AG04450 (cell line): Measurements from ENCODE around the gene THBS1. TPM values are rescaled to one million over a fixed set of nuclear protein-coding genes. Genes with fewer than 3 reads are reported as not detected.

Experiments used
- CTCF ChIA-PET: fragments of 300-600, 350-600 bp; formaldehyde crosslinking; extraction: SDS; loops from one replicate; lab custom pipeline; 2022; ENCODE audit warnings: antibody characterized with exemption, inconsistent platforms; lab: Charles Lee
- POLR2A ChIA-PET: fragments of 350-600 bp; formaldehyde crosslinking; extraction: SDS; loops from one replicate; lab custom pipeline; 2021; ENCODE audit warnings: antibody characterized with exemption, inconsistent platforms; lab: Yijun Ruan, JAX
- DNase-seq: peaks from one replicate; pipeline ENCODE4 v3.0.0-alpha.2; 2011; ENCODE audit warnings: low read depth, low spot score
- H3K27ac ChIP-seq: one replicate; pipeline ENCODE4 v1.5.1; 2012; ENCODE audit warnings: low read depth, low read length, control low read depth
- H3K27me3 ChIP-seq: one replicate; pipeline ENCODE4 v1.6.0; 2012; ENCODE audit warnings: low read length; ENCODE audit not compliant: control insufficient read depth, insufficient read depth
- H3K4me3 ChIP-seq: 2 replicates; pipeline ENCODE4 v1.5.1; 2011; ENCODE audit warnings: mild to moderate bottlenecking, low read depth, low read length, control low read depth
- H3K9me3 ChIP-seq: 2 replicates; pipeline ENCODE4 v1.5.1; 2012; ENCODE audit warnings: low read length; ENCODE audit not compliant: control insufficient read depth, insufficient read depth
- polyA plus RNA-seq: library from polyadenylated mRNA; depleted of rRNA; stranded (reverse); fragments of >200 nt; gene quantifications from 2 replicates; pipeline ENCODE4 v1.2.3, GENCODE V29; 2011
- TF ChIP-seq, protein P1 (sequence below): IDR thresholded peaks from 2 replicates; pipeline ENCODE4 v1.5.1; 2011; ENCODE audit warnings: low read depth, low read length, control low read depth, inconsistent platforms

THBS1 gene
- polyA plus RNA-seq, 1 experiment = 686 TPM

DNA sequence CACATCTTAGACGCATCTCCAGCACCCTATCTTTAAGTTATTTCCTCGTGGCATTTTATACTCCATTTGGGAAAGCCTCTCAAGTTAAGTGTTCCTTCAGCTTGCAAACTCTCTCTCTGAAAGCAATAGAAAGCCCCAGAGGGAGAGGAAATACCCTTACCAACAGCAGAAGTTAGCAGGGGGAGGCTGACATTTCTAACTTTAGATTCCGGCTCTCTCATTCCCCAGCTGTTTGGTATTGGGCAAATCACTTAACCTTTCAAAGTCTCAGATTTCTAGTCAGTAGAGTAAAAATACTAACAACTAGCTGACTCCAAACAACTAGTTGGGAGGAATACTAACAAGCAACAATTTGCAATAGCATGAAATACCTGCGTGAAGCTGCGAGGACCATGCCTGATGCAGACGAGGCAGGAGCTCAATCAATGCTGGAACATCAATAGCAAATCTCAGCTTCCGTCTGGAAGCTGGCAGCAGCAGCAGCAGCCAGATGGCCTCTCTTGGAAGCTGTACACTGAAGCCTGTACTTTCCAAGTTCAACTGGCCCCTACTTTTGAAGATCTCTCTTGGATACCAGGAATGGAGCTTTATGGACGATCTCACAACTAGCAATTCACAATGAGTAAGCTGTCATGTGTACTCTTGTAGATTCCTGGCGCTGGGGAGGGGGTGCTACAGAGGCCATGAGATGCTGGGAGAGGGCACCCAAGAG is 47.8 kb downstream of the THBS1 start:
- ChIA-PET POLR2A (no interaction called here), CTCF (interaction anchor here (1.2 to 1.6 kb wide), 2 partner anchors 14 to 130 kb away, joined by 3 read pairs; no protein-coding TSS in a partner anchor)
- Histone ChIP-seq H3K9me3 (no peaks in the 10 kb centered on the region; the same call in 1 of the 2 replicates), H3K27me3 (no peaks in the 10 kb centered on the region), H3K4me3 (no peak overlapping the region), H3K27ac (peak overlapping the region; percentile 47)
- no peak for DNase-seq
- TF ChIP-seq, protein P1, sequence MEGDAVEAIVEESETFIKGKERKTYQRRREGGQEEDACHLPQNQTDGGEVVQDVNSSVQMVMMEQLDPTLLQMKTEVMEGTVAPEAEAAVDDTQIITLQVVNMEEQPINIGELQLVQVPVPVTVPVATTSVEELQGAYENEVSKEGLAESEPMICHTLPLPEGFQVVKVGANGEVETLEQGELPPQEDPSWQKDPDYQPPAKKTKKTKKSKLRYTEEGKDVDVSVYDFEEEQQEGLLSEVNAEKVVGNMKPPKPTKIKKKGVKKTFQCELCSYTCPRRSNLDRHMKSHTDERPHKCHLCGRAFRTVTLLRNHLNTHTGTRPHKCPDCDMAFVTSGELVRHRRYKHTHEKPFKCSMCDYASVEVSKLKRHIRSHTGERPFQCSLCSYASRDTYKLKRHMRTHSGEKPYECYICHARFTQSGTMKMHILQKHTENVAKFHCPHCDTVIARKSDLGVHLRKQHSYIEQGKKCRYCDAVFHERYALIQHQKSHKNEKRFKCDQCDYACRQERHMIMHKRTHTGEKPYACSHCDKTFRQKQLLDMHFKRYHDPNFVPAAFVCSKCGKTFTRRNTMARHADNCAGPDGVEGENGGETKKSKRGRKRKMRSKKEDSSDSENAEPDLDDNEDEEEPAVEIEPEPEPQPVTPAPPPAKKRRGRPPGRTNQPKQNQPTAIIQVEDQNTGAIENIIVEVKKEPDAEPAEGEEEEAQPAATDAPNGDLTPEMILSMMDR = no peak

GRCh38 chr15:39629371-39629770 is 48.5 kb downstream of the THBS1 start:
- DNase-seq = no peak
- TF ChIP-seq, protein P1 = no peak
- CTCF ChIA-PET = interaction anchor here (1.2 to 1.6 kb wide), 2 partner anchors 9 to 13 kb away, joined by 3 read pairs; no protein-coding TSS in a partner anchor
- no peaks in the 10 kb centered on the region; the same call in 1 of the 2 replicates for H3K9me3 ChIP-seq
- H3K27ac ChIP-seq = peak overlapping the region; percentile 11
- H3K4me3 ChIP-seq = no peak overlapping the region
- H3K27me3 ChIP-seq = no peaks in the 10 kb centered on the region
- POLR2A ChIA-PET = no interaction called here

GRCh38 chr15:39629906-39630305 is 49.0 kb downstream of the THBS1 start:
- CTCF ChIA-PET = interaction anchor here (1.2 to 1.6 kb wide), 2 partner anchors 9 to 12 kb away, joined by 3 read pairs; no protein-coding TSS in a partner anchor
- Histone ChIP-seq H3K4me3 (no peak overlapping the region), H3K27me3 (no peaks in the 10 kb centered on the region), H3K27ac (no peak overlapping the region), H3K9me3 (no peaks in the 10 kb centered on the region; the same call in 1 of the 2 replicates)
- POLR2A ChIA-PET = no interaction called here
- TF ChIP-seq, protein P1 = no peak
- DNase-seq = no peak

DNA sequence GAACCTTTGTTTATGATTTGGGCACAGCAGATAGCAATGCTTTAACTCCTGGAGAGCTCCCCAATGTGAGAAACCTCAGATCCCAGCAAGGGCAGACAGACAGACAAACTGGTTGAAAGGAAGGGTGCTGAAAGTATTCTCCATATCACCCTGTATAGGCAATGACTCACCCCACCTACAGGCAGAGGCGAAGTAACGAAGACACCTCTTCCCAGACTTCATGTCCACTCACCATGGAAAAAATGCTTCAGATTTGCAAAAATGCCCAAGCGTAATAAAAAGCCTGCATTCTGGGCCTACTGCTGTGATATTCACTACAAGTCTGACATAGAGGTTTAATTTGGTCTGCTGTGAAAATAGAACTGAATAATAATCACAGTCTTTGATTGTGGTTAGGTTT is 50.5 kb downstream of the THBS1 start:
- H3K27ac ChIP-seq = no peak overlapping the region
- CTCF ChIA-PET = interaction anchor here (0.6 kb wide), 1 partner anchor 745 kb away, joined by 4 read pairs; no protein-coding TSS in a partner anchor
- TF ChIP-seq, protein P1 = no peak
- H3K27me3 ChIP-seq = no peaks in the 10 kb centered on the region
- POLR2A ChIA-PET = no interaction called here
- H3K4me3 ChIP-seq = no peak overlapping the region
- no peaks in the 10 kb centered on the region for H3K9me3 ChIP-seq
- no peak for DNase-seq

- POLR2A ChIA-PET = no interaction called here
- Histone ChIP-seq H3K27me3 (no peaks in the 10 kb centered on the region), H3K27ac (no peak overlapping the region), H3K4me3 (no peak overlapping the region), H3K9me3 (no peaks in the 10 kb centered on the region)
- TF ChIP-seq, protein P1 = no peak
- DNase-seq = no peak
- CTCF ChIA-PET = interaction anchor here (1.4 kb wide), 1 partner anchor 8 kb away, joined by 3 read pairs; no protein-coding TSS in a partner anchor
These were observed 57.2 kb downstream of the THBS1 start for GRCh38 chr15:39638041-39638440.
